Thyroid gland (tissue), 4 donors: ENCODE data around the gene PRR33.

ENCODE experiments used
- POLR2A ChIP-seq, 2 donors: fragments of 450-650 bp; IDR thresholded peaks; one replicate each; pipeline ENCODE4 v1.6.1; 2017; ENCODE audit warnings: antibody characterized with exemption in 2 of 2, mild to moderate bottlenecking in 2 of 2, moderate library complexity in 1 of 2
- TF ChIP-seq, protein P1 (sequence below), 6 experiments: fragments of 200-600 bp in 3 of 6; fragments of 450-650 bp in 3 of 6; sonication (generic) in 3 of 6; IDR thresholded peaks; one replicate each; pipeline ENCODE4 v1.5.1; 2016 to 2019; ENCODE audit warnings: antibody characterized with exemption in 6 of 6, mild to moderate bottlenecking in 2 of 6, inconsistent platforms in 1 of 6, moderate library complexity in 1 of 6

DNA sequence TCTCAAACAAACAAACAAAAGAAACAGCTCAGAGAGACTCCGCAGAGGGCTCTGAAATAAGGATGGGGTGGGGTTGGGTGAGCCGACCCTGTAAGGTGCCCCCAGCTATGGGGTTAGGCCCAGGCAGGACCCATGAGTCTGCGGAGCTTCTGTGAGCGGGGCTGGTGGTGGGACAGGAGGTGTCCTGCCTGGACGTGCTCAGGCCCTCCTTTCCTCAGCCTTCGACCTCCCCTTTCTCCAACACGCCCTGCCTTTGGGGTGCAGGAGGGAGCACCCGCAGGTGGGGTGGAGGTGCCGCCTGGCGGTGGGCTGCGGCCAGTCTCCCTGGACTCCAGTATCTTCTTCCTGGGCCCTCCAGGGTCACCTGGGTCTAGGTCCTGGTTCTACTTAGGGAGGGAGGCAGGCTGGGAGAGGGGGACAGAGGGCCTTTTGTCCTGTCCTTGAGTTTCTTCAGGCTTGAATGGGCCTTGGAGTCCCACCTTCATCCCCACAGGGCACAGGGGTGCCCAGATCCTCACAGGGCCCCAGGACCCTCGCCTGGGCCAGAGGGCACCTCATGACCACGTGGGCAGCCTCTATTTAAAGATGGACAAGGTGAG, 12.3 kb downstream of the PRR33 start:
- TF ChIP-seq, protein P1, sequence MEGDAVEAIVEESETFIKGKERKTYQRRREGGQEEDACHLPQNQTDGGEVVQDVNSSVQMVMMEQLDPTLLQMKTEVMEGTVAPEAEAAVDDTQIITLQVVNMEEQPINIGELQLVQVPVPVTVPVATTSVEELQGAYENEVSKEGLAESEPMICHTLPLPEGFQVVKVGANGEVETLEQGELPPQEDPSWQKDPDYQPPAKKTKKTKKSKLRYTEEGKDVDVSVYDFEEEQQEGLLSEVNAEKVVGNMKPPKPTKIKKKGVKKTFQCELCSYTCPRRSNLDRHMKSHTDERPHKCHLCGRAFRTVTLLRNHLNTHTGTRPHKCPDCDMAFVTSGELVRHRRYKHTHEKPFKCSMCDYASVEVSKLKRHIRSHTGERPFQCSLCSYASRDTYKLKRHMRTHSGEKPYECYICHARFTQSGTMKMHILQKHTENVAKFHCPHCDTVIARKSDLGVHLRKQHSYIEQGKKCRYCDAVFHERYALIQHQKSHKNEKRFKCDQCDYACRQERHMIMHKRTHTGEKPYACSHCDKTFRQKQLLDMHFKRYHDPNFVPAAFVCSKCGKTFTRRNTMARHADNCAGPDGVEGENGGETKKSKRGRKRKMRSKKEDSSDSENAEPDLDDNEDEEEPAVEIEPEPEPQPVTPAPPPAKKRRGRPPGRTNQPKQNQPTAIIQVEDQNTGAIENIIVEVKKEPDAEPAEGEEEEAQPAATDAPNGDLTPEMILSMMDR (IDR thresholded peaks at IDR 0.05), result no peak
- TF ChIP-seq POLR2A (IDR thresholded peaks at IDR 0.05), result no peak
